Mesothelial cell of epicardium (in vitro differentiated cells): ENCODE measurements around the gene DIP2C. TPM values are rescaled to one million over a fixed set of nuclear protein-coding genes. Genes with fewer than 3 reads are reported as not detected.

ENCODE experiments used
- DNase-seq, 2 experiments: peaks; one replicate each; pipeline ENCODE4 v3.0.0; 2021; ENCODE audit warnings: low spot score in 2 of 2; ENCODE audit not compliant: unreplicated experiment in 2 of 2
- H3K27ac Mint-ChIP-seq: 2 replicates; pipeline ENCODE4 v1.8.0; 2021; ENCODE audit warnings: mixed read lengths
- H3K27me3 Mint-ChIP-seq: 2 replicates; pipeline ENCODE4 v1.8.0; 2021; ENCODE audit warnings: low read depth, mixed read lengths
- H3K36me3 Mint-ChIP-seq: 2 replicates; pipeline ENCODE4 v1.8.0; 2021; ENCODE audit warnings: mixed read lengths
- H3K4me1 Mint-ChIP-seq: 2 replicates; pipeline ENCODE4 v1.8.0; 2021; ENCODE audit warnings: mixed read lengths
- H3K4me3 Mint-ChIP-seq: 2 replicates; pipeline ENCODE4 v1.8.0; 2021; ENCODE audit warnings: mild to moderate bottlenecking, moderate library complexity, mixed read lengths
- H3K9me3 Mint-ChIP-seq: 2 replicates; pipeline ENCODE4 v1.8.0; 2021; ENCODE audit warnings: mixed read lengths
- total RNA-seq: library from RNA; stranded (reverse); gene quantifications from 3 replicates; pipeline ENCODE4 v1.2.1, GENCODE V29; 2021
- TF ChIP-seq, protein P1 (sequence below): fragments of 200-600 bp; sonication (generic); IDR thresholded peaks from one replicate; pipeline ENCODE4 v1.5.0; 2021; ENCODE audit warnings: antibody characterized with exemption; ENCODE audit not compliant: unreplicated experiment

The DIP2C gene
- total RNA-seq, 1 donor from 2014 or later, result 30.3 TPM

GRCh38 chr10:727162-727790 lies 37.8 kb upstream of the DIP2C start:
- Mint-ChIP-seq H3K4me1 (peaks cover 5% of the 10 kb centered on the region), H3K9me3 (peaks cover 7% of the 10 kb centered on the region), H3K36me3 (no peaks in the 10 kb centered on the region), H3K27me3 (peaks cover 5% of the 10 kb centered on the region), H3K27ac (no peak overlapping the region), H3K4me3 (no peak overlapping the region)
- DNase-seq, result no peak
- TF ChIP-seq, protein P1, sequence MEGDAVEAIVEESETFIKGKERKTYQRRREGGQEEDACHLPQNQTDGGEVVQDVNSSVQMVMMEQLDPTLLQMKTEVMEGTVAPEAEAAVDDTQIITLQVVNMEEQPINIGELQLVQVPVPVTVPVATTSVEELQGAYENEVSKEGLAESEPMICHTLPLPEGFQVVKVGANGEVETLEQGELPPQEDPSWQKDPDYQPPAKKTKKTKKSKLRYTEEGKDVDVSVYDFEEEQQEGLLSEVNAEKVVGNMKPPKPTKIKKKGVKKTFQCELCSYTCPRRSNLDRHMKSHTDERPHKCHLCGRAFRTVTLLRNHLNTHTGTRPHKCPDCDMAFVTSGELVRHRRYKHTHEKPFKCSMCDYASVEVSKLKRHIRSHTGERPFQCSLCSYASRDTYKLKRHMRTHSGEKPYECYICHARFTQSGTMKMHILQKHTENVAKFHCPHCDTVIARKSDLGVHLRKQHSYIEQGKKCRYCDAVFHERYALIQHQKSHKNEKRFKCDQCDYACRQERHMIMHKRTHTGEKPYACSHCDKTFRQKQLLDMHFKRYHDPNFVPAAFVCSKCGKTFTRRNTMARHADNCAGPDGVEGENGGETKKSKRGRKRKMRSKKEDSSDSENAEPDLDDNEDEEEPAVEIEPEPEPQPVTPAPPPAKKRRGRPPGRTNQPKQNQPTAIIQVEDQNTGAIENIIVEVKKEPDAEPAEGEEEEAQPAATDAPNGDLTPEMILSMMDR, result no peak

- no peaks in the 10 kb centered on the region for H3K27me3 Mint-ChIP-seq
- TF ChIP-seq, protein P1, result no peak
- no peak overlapping the region for H3K27ac Mint-ChIP-seq
- no peak overlapping the region for H3K4me3 Mint-ChIP-seq
- peaks cover 5% of the 10 kb centered on the region for H3K4me1 Mint-ChIP-seq
- H3K36me3 Mint-ChIP-seq, result no peaks in the 10 kb centered on the region
- peaks cover 7% of the 10 kb centered on the region for H3K9me3 Mint-ChIP-seq
- no peak for DNase-seq
Measured at GRCh38 chr10:725786-726185, 36.3 kb upstream of the DIP2C start.

- peaks cover 5% of the 10 kb centered on the region for H3K4me1 Mint-ChIP-seq
- H3K27ac Mint-ChIP-seq, result no peak overlapping the region
- TF ChIP-seq, protein P1, result no peak
- H3K4me3 Mint-ChIP-seq, result no peak overlapping the region
- peaks cover 7% of the 10 kb centered on the region for H3K9me3 Mint-ChIP-seq
- H3K36me3 Mint-ChIP-seq, result no peaks in the 10 kb centered on the region
- no peak for DNase-seq
- H3K27me3 Mint-ChIP-seq, result peaks cover 2% of the 10 kb centered on the region
Measured at GRCh38 chr10:725302-725701, 35.8 kb upstream of the DIP2C start.

GRCh38 chr10:723973-724372 lies 34.5 kb upstream of the DIP2C start:
- H3K36me3 Mint-ChIP-seq, result no peaks in the 10 kb centered on the region
- H3K27me3 Mint-ChIP-seq, result peaks cover 2% of the 10 kb centered on the region
- H3K4me3 Mint-ChIP-seq, result no peak overlapping the region
- DNase-seq, result no peak
- TF ChIP-seq, protein P1, result no peak
- H3K27ac Mint-ChIP-seq, result no peak overlapping the region
- peaks cover 7% of the 10 kb centered on the region for H3K9me3 Mint-ChIP-seq
- peaks cover 5% of the 10 kb centered on the region for H3K4me1 Mint-ChIP-seq

DNA sequence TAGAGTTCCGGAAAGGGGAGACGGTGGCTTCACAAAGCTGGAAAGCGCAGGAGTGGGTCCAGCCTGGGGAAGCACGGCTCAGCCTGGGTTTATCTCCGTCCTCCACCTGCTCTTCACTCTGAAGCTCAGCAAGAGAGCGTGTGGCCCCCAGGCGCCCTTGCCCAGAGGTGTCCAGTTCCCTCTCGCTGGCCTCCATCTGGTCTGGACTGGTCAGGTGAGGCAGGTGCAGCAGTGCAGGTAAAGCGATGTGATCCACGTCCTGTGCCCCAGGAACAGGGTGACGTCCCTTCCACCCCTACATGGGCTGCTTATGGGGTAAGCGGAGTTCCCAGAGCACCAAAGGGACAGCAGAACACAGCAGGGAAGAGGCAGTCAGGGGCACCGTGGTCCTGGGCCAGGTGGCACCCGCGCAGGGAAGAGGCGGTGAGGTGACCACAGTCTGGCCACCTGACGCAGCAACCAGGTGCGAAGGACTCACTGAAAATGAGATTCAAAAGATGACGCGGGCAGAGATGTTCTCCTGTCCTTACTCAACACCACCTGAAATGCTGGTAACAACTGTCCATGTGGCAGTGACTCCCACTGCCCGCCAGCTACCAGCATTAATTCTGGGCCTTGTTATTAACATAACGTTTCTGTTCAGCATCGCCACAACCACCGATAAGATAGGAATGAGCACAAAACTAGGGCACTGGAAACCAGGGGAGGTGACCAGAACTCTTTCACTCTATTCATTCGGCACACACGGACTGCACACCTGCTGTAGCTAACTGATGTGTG lies 33.0 kb upstream of the DIP2C start:
- Mint-ChIP-seq H3K9me3 (peaks cover 7% of the 10 kb centered on the region), H3K36me3 (no peaks in the 10 kb centered on the region), H3K4me1 (peaks cover 4% of the 10 kb centered on the region), H3K27me3 (peaks cover 2% of the 10 kb centered on the region), H3K27ac (no peak overlapping the region), H3K4me3 (no peak overlapping the region)
- DNase-seq, result no peak
- TF ChIP-seq, protein P1, result no peak
